Activated CD8-positive, alpha-beta memory T cell treated with anti-CD3 and anti-CD28 coated beads, Interleukin-2, amount 50 U/mL, for 1 hour (primary cell): Measurements from ENCODE around the gene GREM1.

Experiments used
- DNase-seq: peaks from one replicate; pipeline ENCODE4 v3.0.0-alpha.2; 2020; ENCODE audit errors: extremely low read depth

The GREM1 gene

DNA sequence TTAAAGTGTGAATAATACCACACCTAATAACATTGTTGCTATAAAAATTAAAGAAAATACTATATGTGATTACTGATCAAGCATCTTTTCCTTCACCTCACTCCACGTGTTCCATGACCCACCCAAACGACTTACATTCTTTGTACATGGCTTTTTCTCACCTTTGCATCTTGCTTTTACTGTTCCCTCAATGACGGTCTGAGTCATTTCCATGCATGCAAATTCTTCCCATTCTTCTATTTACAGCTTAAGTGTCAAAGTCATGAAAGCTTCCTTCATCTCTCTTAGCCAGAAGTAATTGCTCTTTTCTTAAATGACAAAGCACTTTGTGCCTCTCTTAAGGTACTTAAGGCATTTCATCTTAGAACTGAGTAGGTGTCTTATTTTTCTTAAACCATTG lies 64.0 kb downstream of the GREM1 start:
- no peak for DNase-seq

DNA sequence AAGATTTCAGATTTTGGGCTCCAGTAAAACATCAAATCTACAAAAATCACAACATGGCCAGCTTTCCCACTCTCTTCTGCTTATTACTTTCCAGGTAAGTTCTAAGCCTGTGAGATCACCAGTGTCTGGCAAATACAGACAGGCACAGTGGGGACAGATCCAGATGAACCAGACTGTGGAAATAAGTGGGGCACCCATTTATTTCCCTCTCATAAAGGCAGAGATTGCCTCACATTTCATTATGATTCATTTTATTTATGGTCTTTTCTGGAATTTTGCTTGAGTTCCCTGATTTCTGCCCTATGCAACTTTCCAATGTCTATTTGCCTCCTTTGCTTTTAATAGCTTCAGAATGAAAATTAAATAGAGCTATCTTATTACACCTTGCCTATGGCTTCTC lies 66.8 kb downstream of the GREM1 start:
- no peak for DNase-seq

DNA sequence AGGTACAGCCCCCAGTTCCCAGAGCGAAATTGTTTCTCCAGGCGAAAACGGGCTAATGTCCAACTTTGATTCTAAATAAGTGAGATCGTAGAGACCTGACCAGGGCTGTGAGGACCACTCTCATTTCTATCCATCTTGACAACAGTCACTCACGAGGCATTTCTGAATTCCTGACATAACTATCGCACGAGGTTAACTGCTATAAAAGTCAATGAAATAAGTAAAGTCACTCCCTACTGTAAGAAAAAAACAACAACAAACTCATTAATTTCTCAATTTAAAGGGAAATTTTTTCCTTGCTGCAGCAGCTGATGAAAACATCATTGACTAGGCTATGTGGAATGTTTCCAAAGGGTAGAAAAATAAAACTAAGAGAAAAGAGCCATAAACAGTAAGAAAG lies 69.1 kb downstream of the GREM1 start:
- DNase-seq: no peak

DNA sequence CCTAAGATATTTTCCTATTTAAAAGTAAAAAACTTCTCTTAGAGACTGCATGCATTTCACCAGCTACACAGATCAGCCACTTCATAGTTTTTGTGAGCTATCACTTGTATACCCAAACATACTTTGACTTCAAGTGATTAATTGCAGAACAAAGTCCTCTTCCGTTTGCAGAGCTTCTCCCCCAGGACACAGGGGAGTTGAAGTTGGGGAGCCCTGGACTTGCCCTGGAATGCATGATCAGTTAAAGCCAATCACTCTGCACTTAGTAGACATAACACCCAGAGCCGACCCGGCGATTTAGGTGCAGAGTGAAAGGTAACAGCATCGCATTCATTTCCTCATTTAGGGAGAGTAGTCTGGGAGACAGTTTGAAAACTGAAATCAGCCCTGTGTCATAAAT lies 70.1 kb downstream of the GREM1 start:
- no peak for DNase-seq

DNA sequence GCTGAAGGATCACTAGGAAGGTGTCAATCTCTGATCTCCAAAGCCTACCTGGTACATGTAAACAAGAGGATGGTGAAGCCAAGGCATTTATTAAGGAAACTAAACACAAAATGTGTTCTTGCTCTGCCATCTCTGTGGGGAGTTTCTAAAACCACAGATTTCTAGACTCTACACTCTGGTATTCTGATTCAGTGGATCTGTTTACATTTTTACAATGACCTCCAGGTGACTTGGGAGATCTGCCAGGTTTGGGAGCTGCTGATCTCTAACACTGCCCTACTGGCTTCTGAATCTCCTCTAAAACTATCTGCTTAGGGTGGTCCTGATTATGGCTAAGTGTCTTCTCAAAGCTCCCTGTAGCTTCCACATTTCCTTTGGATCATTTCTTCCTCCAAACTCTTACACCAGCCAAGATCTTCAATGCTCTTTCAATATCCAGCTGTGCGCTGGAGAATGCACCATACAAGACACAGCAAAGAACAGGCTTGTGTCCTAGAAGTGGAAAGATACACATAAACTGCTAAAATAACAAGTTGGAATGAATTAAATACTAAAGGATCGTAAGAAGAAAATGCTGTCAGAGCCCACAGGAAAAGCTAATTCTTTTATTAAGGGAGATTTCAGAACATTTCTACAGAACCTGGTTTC lies 72.7 kb downstream of the GREM1 start:
- no peak for DNase-seq

- no peak for DNase-seq
Measured at GRCh38 chr15:32792436-32792835, 74.6 kb downstream of the GREM1 start.
